Neural cell (in vitro differentiated cells): ENCODE data around the gene NDUFAF3. TPM values are rescaled to one million over a fixed set of nuclear protein-coding genes. Genes with fewer than 3 reads are reported as not detected.
A peak's percentile ranks its signal among the peaks of the same experiment; 100 is the strongest.

Experiments used
- H2AFZ ChIP-seq: fragments of 200-600, 300-800 bp; sonication (generic), shearing (Covaris generic); 2 replicates; pipeline ENCODE4 v1.6.0; 2014; ENCODE audit warnings: low read depth, mild to moderate bottlenecking, antibody characterized with exemption, low read length, moderate library complexity
- H3F3A ChIP-seq: fragments of 200-600 bp; shearing (Covaris generic); 2 replicates; pipeline ENCODE4 v1.6.1; 2016; ENCODE audit warnings: mild to moderate bottlenecking, moderate library complexity, mixed read lengths, antibody characterized with exemption, low read length; ENCODE audit not compliant: insufficient read depth, poor library complexity, severe bottlenecking
- H3K27ac ChIP-seq: fragments of 200-600, 300-800 bp; sonication (generic), shearing (Covaris generic); 2 replicates; pipeline ENCODE4 v1.5.1; 2014; ENCODE audit warnings: mild to moderate bottlenecking, low read length, moderate library complexity
- H3K27me3 ChIP-seq: fragments of 300-800, 200-600 bp; sonication (generic), shearing (Covaris generic); 2 replicates; pipeline ENCODE4 v1.6.0; 2014; ENCODE audit warnings: mild to moderate bottlenecking, low read depth, low read length, moderate library complexity; ENCODE audit not compliant: insufficient read depth
- H3K36me3 ChIP-seq: fragments of 300-800, 200-600 bp; sonication (generic), shearing (Covaris generic); 2 replicates; pipeline ENCODE4 v1.5.1; 2014; ENCODE audit warnings: mild to moderate bottlenecking, antibody characterized with exemption, low read length, moderate library complexity; ENCODE audit not compliant: insufficient read depth
- H3K4me2 ChIP-seq: fragments of 300-800, 200-600 bp; sonication (generic), shearing (Covaris generic); 2 replicates; pipeline ENCODE4 v1.6.0; 2014; ENCODE audit warnings: mild to moderate bottlenecking, low read length
- H3K4me3 ChIP-seq: fragments of 300-800, 200-600 bp; sonication (generic), shearing (Covaris generic); 2 replicates; pipeline ENCODE4 v1.5.1; 2014; ENCODE audit warnings: mild to moderate bottlenecking, low read length, moderate library complexity
- H3K79me2 ChIP-seq: fragments of 200-600 bp; shearing (Covaris generic); replicated peaks from 2 replicates; pipeline ENCODE4 v1.6.0; 2014; ENCODE audit warnings: mild to moderate bottlenecking, low read length, moderate library complexity; ENCODE audit not compliant: insufficient read depth
- H3K9ac ChIP-seq: fragments of 300-800, 200-600 bp; sonication (generic), shearing (Covaris generic); 2 replicates; pipeline ENCODE4 v1.6.1; 2016; ENCODE audit warnings: mild to moderate bottlenecking, low read length, mixed read lengths
- H3K9me2 ChIP-seq: fragments of 200-600 bp; shearing (Covaris generic); 2 replicates; pipeline ENCODE4 v1.6.1; 2016; ENCODE audit warnings: mild to moderate bottlenecking, low read length, mixed read lengths; ENCODE audit not compliant: insufficient read depth
- H3K9me3 ChIP-seq: fragments of 200-600, 300-800 bp; sonication (generic), shearing (Covaris generic); 2 replicates; pipeline ENCODE4 v1.6.1; 2016; ENCODE audit warnings: mild to moderate bottlenecking, mixed run types, low read length, moderate library complexity, mixed read lengths
- H4K20me1 ChIP-seq: fragments of 200-600 bp; shearing (Covaris generic); 2 replicates; pipeline ENCODE4 v1.6.1; 2016; ENCODE audit warnings: mild to moderate bottlenecking, mixed run types; ENCODE audit not compliant: insufficient read depth
- EP300 ChIP-seq: fragments of 450-650 bp; conservative IDR thresholded peaks from 2 replicates; pipeline ENCODE4 v1.6.1; 2014; ENCODE audit warnings: antibody characterized with exemption, mild to moderate bottlenecking, moderate library complexity; ENCODE audit not compliant: poor library complexity, severe bottlenecking
- EZH2 ChIP-seq: fragments of 200-600, 300-800 bp; shearing (Covaris generic), sonication (generic); IDR thresholded peaks from 2 replicates; pipeline ENCODE4 v1.6.1; 2014; ENCODE audit warnings: antibody characterized with exemption, low read length, borderline replicate concordance, mild to moderate bottlenecking; ENCODE audit not compliant: insufficient read depth, poor library complexity, severe bottlenecking
- MXI1 ChIP-seq: fragments of 450-650 bp; conservative IDR thresholded peaks from 2 replicates; pipeline ENCODE4 v1.6.1; 2014; ENCODE audit warnings: antibody characterized with exemption, mild to moderate bottlenecking; ENCODE audit not compliant: poor library complexity, severe bottlenecking
- POLR2AphosphoS5 ChIP-seq: IDR thresholded peaks from 2 replicates; pipeline ENCODE4 v1.6.1; 2012
- RAD21 ChIP-seq: fragments of 450-650 bp; conservative IDR thresholded peaks from 2 replicates; pipeline ENCODE4 v1.6.1; 2014; ENCODE audit warnings: antibody characterized with exemption, mild to moderate bottlenecking, moderate library complexity
- SMC3 ChIP-seq: fragments of 450-650 bp; conservative IDR thresholded peaks from 2 replicates; pipeline ENCODE4 v1.6.1; 2014; ENCODE audit warnings: antibody characterized with exemption, mild to moderate bottlenecking, moderate library complexity; ENCODE audit not compliant: poor library complexity
- TAF1 ChIP-seq: IDR thresholded peaks from 2 replicates; pipeline ENCODE4 v1.6.1; 2012; ENCODE audit warnings: low read depth
- polyA plus RNA-seq: library from polyadenylated mRNA; depleted of rRNA; stranded (reverse); fragments of >200 nt; gene quantifications from 2 replicates; pipeline ENCODE4 v1.2.3, GENCODE V29; 2014
- TF ChIP-seq, protein P1 (sequence below): fragments of 450-650 bp; IDR thresholded peaks from 2 replicates; pipeline ENCODE4 v1.5.1; 2014; ENCODE audit warnings: antibody characterized with exemption, mild to moderate bottlenecking, moderate library complexity; ENCODE audit not compliant: poor library complexity, severe bottlenecking
- TF ChIP-seq, protein P2 (sequence below): IDR thresholded peaks from 2 replicates; pipeline ENCODE4 v1.6.1; 2012; ENCODE audit warnings: borderline replicate concordance

NDUFAF3 gene
- polyA plus RNA-seq, 1 donor from 2014 or later: 36.2 TPM

DNA sequence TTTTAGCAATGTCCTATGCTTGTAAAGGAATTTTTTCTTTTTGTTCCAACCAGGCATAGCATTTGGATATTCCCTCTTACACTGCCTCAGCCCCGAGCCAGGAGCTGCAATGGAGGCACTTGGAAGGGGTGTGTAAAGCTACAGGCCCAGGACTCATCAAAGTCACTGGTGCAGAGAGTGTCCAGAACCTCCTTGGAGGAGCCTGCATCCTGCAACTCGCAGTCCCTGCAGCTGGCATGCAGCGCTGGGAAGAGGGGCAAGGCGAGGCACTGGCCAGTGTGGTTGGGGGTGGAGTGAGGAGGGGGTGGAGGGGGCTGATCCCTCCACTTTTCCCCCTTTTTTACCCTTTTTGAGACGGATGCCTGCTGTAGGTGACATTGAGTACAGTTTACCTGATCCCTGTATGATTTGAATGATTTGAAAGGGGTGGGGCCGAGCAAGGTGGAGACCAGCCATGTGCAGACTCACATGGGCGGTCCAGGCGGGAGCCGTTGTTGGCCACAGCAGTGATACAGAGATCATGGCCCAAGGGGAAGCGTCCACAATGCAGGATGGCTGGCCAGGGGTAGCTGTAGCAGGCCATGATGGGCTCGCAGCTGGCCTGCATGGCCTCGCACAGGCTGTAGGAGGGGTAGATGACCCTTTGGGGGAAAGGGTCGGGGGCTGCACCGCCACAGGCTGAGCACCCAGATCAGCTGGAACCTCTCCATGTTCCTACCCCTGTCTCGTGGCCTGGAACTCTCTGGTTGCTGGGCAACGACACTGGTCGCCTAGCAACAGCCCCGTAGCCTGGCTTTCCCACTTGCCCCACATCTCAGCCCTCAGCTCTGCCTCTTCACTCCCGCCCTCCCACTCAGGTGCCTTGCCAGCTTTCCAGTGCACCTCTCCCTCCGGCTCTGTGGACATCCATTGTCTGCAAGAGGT is 23.9 kb upstream of the NDUFAF3 start:
- Histone ChIP-seq H3F3A (no peaks in the 10 kb centered on the region), H3K27me3 (no peaks in the 10 kb centered on the region), H4K20me1 (no peaks in the 10 kb centered on the region), H3K4me2 (peak overlapping the region; percentile 23), H2AFZ (no peak overlapping the region), H3K36me3 (no peaks in the 10 kb centered on the region), H3K79me2 (no peaks in the 10 kb centered on the region), H3K9me3 (no peaks in the 10 kb centered on the region), H3K4me3 (peak overlapping the region; percentile 54), H3K9me2 (no peaks in the 10 kb centered on the region), H3K27ac (peak overlapping the region; percentile 80), H3K9ac (peak overlapping the region; percentile 46)
- TF ChIP-seq MXI1: peak; percentile 54
- TF ChIP-seq TAF1: no peak
- no peak for TF ChIP-seq SMC3

DNA sequence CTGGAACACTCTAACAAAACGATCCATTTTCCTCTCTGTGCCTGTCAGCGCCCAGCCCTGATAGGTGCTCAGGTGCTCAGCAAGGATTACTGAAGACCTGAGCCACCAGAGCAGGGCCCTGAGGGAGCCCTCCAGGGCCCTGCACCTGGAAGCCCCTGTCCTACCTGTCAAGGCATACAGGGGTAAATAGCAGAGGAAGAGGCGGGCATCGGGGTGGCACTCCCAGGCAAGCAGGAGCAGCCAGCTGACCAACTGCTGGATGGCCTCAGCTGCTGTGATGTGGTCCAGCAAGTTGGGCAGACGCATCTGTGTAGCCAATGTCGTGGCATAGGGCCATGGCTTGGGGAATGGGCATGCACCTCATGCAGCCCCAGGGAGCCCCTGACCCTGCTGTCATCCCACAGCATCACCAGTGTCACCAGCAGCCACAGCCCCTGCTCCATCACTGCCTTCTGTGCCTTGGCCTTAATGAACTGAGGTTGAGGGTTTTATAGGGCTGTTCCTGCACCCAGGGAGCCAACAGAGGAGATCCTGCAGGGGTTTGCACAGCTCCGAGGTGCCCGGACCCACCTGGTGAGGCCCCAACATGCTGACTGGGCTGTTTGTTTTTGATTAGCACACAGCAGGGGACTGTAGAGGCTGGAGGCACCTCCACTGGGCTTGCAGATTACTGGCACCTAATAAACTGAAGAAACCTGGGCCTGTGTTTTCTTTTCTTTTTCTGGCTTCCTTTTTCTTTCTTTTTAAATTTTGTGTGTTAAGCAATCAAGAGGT is 22.6 kb upstream of the NDUFAF3 start:
- Histone ChIP-seq H3K4me2 (no peak overlapping the region), H4K20me1 (no peaks in the 10 kb centered on the region), H2AFZ (no peak overlapping the region), H3K79me2 (no peaks in the 10 kb centered on the region), H3K9me2 (no peaks in the 10 kb centered on the region), H3K9ac (no peak overlapping the region), H3K36me3 (no peaks in the 10 kb centered on the region), H3K27me3 (no peaks in the 10 kb centered on the region), H3F3A (no peaks in the 10 kb centered on the region), H3K9me3 (no peaks in the 10 kb centered on the region), H3K27ac (peak overlapping the region; percentile 80), H3K4me3 (no peak overlapping the region)
- TF ChIP-seq, protein P1, sequence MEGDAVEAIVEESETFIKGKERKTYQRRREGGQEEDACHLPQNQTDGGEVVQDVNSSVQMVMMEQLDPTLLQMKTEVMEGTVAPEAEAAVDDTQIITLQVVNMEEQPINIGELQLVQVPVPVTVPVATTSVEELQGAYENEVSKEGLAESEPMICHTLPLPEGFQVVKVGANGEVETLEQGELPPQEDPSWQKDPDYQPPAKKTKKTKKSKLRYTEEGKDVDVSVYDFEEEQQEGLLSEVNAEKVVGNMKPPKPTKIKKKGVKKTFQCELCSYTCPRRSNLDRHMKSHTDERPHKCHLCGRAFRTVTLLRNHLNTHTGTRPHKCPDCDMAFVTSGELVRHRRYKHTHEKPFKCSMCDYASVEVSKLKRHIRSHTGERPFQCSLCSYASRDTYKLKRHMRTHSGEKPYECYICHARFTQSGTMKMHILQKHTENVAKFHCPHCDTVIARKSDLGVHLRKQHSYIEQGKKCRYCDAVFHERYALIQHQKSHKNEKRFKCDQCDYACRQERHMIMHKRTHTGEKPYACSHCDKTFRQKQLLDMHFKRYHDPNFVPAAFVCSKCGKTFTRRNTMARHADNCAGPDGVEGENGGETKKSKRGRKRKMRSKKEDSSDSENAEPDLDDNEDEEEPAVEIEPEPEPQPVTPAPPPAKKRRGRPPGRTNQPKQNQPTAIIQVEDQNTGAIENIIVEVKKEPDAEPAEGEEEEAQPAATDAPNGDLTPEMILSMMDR: no peak
- no peak for TF ChIP-seq RAD21
- no peak for TF ChIP-seq EP300
- no peak for TF ChIP-seq MXI1
- TF ChIP-seq EZH2: no peak
- no peak for TF ChIP-seq SMC3
- no peak for TF ChIP-seq TAF1
- TF ChIP-seq, protein P2, sequence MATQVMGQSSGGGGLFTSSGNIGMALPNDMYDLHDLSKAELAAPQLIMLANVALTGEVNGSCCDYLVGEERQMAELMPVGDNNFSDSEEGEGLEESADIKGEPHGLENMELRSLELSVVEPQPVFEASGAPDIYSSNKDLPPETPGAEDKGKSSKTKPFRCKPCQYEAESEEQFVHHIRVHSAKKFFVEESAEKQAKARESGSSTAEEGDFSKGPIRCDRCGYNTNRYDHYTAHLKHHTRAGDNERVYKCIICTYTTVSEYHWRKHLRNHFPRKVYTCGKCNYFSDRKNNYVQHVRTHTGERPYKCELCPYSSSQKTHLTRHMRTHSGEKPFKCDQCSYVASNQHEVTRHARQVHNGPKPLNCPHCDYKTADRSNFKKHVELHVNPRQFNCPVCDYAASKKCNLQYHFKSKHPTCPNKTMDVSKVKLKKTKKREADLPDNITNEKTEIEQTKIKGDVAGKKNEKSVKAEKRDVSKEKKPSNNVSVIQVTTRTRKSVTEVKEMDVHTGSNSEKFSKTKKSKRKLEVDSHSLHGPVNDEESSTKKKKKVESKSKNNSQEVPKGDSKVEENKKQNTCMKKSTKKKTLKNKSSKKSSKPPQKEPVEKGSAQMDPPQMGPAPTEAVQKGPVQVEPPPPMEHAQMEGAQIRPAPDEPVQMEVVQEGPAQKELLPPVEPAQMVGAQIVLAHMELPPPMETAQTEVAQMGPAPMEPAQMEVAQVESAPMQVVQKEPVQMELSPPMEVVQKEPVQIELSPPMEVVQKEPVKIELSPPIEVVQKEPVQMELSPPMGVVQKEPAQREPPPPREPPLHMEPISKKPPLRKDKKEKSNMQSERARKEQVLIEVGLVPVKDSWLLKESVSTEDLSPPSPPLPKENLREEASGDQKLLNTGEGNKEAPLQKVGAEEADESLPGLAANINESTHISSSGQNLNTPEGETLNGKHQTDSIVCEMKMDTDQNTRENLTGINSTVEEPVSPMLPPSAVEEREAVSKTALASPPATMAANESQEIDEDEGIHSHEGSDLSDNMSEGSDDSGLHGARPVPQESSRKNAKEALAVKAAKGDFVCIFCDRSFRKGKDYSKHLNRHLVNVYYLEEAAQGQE: no peak
- no peak for TF ChIP-seq POLR2AphosphoS5
